GM12874 (cell line): Measurements from ENCODE around the gene SOX8.

Experiments
- TF ChIP-seq, protein P1 (sequence below): IDR thresholded peaks from 2 replicates; pipeline ENCODE4 v1.5.1; 2011; ENCODE audit warnings: low read depth, mild to moderate bottlenecking, control low read depth, low read length, moderate library complexity; ENCODE audit not compliant: insufficient read depth

Gene SOX8

DNA sequence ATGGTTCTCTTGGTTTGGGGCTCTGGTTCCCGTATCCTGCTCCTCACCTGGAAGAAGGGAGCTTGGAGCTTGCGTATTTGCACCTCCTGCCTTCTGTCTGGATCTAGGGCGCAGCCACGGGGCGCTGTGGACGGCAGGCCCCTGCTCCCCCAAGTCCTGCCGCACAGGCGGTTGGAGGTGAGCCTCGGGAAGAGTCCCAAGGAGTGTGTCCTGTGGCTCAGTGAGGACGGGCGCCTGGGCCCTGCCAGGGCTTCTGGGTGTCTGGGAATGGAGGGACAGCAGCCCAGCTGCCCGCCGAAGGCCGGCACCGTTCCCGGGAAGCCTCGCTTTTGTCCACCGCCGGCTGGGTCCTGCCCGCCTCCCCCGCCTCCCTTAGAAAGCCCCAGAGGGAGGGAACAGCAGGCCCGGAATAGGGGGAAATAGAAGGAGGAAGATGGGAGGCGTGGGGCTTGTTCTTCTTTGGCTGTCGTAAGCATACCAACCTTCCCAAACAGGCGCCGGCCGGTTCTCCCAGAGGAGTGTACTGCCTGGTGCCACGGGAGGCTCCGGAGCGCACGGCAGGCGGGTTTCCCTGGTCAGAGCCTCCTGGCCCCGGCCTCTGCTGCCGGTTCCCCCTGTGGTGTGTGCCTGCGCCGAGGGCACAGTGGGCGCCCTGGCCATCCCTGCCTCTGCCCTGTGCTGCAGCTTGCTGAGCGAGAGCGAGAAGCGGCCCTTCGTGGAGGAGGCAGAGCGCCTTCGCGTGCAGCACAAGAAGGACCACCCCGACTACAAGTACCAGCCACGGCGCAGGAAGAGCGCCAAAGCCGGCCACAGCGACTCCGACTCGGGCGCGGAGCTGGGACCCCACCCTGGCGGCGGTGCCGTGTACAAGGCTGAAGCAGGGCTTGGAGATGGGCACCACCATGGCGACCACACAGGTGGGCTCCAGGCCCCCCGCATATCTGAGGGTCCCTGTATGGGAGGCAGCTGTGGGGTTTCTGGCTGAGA is 1.8 kb downstream of the SOX8 start:
- TF ChIP-seq, protein P1, sequence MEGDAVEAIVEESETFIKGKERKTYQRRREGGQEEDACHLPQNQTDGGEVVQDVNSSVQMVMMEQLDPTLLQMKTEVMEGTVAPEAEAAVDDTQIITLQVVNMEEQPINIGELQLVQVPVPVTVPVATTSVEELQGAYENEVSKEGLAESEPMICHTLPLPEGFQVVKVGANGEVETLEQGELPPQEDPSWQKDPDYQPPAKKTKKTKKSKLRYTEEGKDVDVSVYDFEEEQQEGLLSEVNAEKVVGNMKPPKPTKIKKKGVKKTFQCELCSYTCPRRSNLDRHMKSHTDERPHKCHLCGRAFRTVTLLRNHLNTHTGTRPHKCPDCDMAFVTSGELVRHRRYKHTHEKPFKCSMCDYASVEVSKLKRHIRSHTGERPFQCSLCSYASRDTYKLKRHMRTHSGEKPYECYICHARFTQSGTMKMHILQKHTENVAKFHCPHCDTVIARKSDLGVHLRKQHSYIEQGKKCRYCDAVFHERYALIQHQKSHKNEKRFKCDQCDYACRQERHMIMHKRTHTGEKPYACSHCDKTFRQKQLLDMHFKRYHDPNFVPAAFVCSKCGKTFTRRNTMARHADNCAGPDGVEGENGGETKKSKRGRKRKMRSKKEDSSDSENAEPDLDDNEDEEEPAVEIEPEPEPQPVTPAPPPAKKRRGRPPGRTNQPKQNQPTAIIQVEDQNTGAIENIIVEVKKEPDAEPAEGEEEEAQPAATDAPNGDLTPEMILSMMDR, result no peak

DNA sequence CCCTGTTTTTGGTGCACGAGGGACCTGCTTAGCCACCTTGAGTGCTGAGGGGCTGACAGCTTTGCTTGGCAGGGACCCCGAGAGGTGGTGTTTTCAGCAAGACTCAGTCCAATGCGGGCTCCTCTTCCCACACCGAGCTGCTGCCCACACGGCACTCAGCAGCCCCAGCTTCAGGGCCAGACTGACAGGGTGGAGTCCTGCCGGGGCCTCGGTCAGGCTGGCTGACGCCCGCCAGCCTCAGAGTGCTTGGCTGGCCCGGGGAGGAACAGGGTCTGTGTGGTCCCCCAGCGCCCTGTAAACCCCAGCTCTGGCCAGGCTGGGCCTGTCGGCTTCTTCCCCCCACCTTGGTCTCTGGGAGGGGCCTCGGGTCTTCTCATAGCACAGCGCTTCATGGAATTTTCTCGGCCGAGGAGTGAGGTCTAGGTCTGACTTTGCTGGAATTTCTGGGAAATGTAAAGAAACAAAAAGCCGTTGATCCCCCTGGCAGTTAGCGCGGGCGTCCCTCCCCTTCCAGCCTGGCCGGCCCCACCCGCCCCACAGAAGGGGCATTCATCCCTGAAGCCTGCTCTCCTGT is 2.6 kb downstream of the SOX8 start:
- TF ChIP-seq, protein P1, result no peak

DNA sequence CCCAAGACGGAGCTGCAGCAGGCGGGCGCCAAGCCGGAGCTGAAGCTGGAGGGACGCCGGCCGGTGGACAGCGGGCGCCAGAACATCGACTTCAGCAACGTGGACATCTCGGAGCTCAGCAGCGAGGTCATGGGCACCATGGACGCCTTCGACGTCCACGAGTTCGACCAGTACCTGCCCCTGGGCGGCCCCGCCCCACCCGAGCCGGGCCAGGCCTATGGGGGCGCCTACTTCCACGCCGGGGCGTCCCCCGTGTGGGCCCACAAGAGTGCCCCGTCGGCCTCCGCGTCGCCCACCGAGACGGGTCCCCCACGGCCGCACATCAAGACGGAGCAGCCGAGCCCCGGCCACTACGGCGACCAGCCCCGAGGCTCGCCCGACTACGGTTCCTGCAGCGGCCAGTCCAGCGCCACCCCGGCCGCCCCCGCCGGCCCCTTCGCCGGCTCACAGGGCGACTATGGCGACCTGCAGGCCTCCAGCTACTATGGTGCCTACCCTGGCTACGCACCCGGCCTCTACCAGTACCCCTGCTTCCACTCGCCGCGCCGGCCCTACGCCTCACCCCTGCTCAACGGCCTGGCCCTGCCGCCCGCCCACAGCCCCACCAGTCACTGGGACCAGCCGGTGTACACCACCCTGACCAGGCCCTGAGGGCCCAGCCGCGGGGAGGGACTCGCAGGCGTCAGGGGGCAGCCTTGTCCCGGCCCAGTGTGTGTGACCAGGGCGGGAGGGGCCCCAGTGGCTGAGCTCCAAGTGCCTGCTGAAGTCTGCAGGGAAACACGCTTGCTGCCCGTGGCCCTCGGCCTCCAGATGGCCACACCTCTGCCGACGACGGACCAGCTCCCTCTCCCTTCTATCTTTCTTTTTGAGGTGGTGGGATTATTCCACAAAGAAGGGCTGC is 3.4 kb downstream of the SOX8 start:
- TF ChIP-seq, protein P1, result no peak

DNA sequence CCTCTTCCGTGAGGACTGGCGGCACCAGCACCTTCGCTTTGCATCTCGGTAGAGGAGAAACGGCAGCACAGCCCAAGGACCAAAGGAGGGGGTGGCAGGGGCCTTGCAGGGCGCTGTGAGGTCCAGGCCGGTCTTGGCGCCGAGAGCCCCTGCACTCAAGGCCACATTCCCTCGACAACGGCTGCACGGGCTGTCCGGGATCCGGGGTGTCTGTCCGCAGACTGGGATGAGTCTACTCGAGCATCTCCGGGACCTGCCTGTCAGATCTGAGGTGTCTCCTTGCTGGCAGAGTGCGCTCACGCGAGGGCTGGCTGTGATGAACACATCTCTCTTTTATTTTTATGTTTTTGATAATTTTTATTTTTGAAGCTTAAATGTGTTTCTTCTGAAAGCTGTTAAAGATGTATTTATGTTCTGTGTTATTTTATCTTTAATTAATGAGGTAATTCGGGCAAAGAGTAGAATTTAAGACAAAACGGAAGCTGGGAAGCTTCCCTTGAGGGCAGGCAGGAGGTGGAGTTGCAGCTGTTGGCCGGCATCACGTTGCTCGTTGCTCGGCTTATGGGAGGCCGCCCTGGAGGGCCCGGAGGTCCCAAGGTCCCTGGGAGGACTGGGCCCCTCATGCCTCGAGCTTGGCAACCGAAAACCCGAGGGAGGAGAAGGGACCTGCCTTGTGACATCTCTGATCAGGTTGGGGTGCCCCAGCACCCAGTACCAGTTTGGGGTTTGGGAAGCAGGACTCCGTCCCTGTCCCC is 4.3 kb downstream of the SOX8 start:
- TF ChIP-seq, protein P1, result no peak

DNA sequence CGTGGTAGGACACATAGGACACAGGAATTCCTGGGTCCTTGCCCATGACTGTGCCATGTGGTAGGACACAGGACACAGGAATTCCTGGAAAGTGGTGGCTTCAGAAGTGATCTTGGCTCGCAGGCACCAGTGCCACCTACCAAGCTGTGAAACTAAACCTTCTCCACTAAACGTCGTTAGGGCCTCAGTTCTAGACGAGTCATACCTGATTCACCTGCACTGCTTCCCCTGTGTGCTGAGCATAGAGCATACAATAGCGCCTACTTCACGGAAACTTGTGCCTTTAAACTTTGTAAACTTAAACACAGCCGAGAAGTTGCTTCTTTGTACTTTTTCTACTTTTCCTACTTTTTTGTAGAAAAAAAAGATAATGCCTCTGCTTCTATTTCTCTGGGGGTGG is 4.8 kb downstream of the SOX8 start:
- TF ChIP-seq, protein P1, result no peak

DNA sequence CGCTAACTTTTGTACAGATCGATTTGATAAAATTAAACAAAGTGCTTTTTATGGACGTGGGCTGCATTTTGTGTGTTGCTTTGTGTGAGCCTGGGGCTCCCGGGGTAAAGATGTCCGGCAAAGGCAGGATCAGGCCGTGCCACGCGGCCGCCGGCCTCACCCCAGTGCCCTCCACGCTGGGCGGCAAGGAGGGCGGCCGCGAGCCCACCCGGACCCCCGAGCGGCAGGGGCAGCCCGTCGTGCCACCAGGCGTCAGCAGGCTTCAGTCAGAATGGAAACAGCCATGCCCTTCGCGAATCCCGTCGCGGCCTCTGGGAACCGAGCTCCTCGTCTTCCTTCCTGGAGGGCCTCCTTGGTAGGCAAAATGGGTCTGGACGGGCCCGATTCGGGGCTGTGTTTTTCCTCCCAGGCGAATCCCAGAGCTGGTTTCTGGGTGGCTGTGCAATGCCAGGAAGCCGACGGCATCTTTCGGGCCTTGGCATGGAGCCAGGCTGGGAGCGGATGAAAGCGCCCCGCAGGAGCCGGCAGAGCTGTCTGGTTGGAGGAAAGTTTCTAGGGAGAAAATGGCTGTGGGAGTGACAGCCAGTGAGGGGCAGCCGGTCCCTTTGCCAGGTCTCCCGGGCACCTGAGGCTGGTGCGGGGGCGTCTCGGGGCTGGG is 5.5 kb downstream of the SOX8 start:
- TF ChIP-seq, protein P1, result no peak
